GM23338 (cell line): ENCODE data around the gene LEFTY2. TPM values are rescaled to one million over a fixed set of nuclear protein-coding genes. Genes with fewer than 3 reads are reported as not detected.

ENCODE experiments used
- ATAC-seq: fragments of 200-7000 bp; cut with Tn5 transposase; 3 replicates; pipeline ENCODE4 v1.9.1; 2020
- DNase-seq: peaks from one replicate; pipeline ENCODE4 v3.0.0-alpha.2; 2015; ENCODE audit warnings: low spot score
- H2AFZ ChIP-seq: fragments of 200-600 bp; sonication (generic); 2 replicates; pipeline ENCODE4 v1.8.0; 2016; ENCODE audit warnings: antibody characterized with exemption, mild to moderate bottlenecking, moderate library complexity
- H3F3A ChIP-seq: fragments of 200-600 bp; sonication (generic); replicated peaks from 2 replicates; pipeline ENCODE4 v1.8.0; 2017; ENCODE audit warnings: antibody characterized with exemption, mixed run types, low read depth
- H3K27ac ChIP-seq: fragments of 200-600 bp; sonication (generic); 2 replicates; pipeline ENCODE4 v1.6.1; 2016; ENCODE audit warnings: low read depth
- H3K27me3 ChIP-seq: fragments of 200-600 bp; sonication (generic); 2 replicates; pipeline ENCODE4 v1.8.0; 2016; ENCODE audit warnings: mild to moderate bottlenecking, mixed run types, moderate library complexity; ENCODE audit not compliant: insufficient read depth
- H3K36me3 ChIP-seq: fragments of 200-600 bp; sonication (generic); 2 replicates; pipeline ENCODE4 v1.8.0; 2016; ENCODE audit warnings: mild to moderate bottlenecking; ENCODE audit not compliant: insufficient read depth
- H3K4me1 ChIP-seq: fragments of 200-600 bp; sonication (generic); 2 replicates; pipeline ENCODE4 v1.8.0; 2016; ENCODE audit warnings: mild to moderate bottlenecking, moderate library complexity; ENCODE audit not compliant: insufficient read depth
- H3K4me2 ChIP-seq: fragments of 200-600 bp; sonication (generic); 2 replicates; pipeline ENCODE4 v1.7.1; 2017; ENCODE audit warnings: mixed run types
- H3K4me3 ChIP-seq: fragments of 200-600 bp; sonication (generic); 2 replicates; pipeline ENCODE4 v1.6.1; 2016; ENCODE audit warnings: mixed run types
- H3K79me2 ChIP-seq: fragments of 200-600 bp; sonication (generic); replicated peaks from 2 replicates; pipeline ENCODE4 v1.8.0; 2017; ENCODE audit warnings: mild to moderate bottlenecking; ENCODE audit not compliant: insufficient read depth
- H3K9me2 ChIP-seq: fragments of 200-600 bp; sonication (generic); 2 replicates; pipeline ENCODE4 v1.8.0; 2017; ENCODE audit not compliant: insufficient read depth
- H4K20me1 ChIP-seq: fragments of 200-600 bp; sonication (generic); replicated peaks from 2 replicates; pipeline ENCODE4 v1.8.0; 2017; ENCODE audit warnings: mild to moderate bottlenecking; ENCODE audit not compliant: insufficient read depth
- H3K27ac Mint-ChIP-seq: 2 replicates; pipeline ENCODE4 v1.8.0; 2020; ENCODE audit warnings: inconsistent platforms, mild to moderate bottlenecking, moderate library complexity, mixed read lengths
- H3K27me3 Mint-ChIP-seq: 3 replicates; pipeline ENCODE4 v1.8.0; 2022; ENCODE audit warnings: low read depth, mild to moderate bottlenecking, moderate library complexity, mixed read lengths, inconsistent platforms; ENCODE audit not compliant: insufficient read depth, poor library complexity
- H3K36me3 Mint-ChIP-seq: 3 replicates; pipeline ENCODE4 v1.8.0; 2021; ENCODE audit warnings: low read depth, mild to moderate bottlenecking, inconsistent platforms, moderate library complexity, mixed read lengths
- H3K4me1 Mint-ChIP-seq: 3 replicates; pipeline ENCODE4 v1.8.0; 2020; ENCODE audit warnings: mild to moderate bottlenecking, inconsistent platforms, mixed read lengths
- H3K4me3 Mint-ChIP-seq: 3 replicates; pipeline ENCODE4 v1.8.0; 2021; ENCODE audit warnings: moderate library complexity, mild to moderate bottlenecking, inconsistent platforms, mixed read lengths
- H3K9me3 Mint-ChIP-seq: 3 replicates; pipeline ENCODE4 v1.8.0; 2020; ENCODE audit warnings: moderate library complexity, mild to moderate bottlenecking, inconsistent platforms, mixed read lengths
- CREB1 ChIP-seq: fragments of 250-450 bp; sonication (Bioruptor Pico); IDR thresholded peaks from 2 replicates; pipeline ENCODE4 v1.5.0; 2020; ENCODE audit warnings: low read depth, mild to moderate bottlenecking, moderate library complexity
- CTCF ChIP-seq, 2 experiments: fragments of 200-600 bp in 1 of 2; sonication (generic) in 1 of 2; conservative IDR thresholded peaks; 2 replicates each; pipeline versions ENCODE4 v1.5.1 to v1.6.1; 2016 to 2017; ENCODE audit warnings: antibody characterized with exemption in 2 of 2, low read depth in 2 of 2, mild to moderate bottlenecking in 2 of 2, moderate library complexity in 1 of 2
- ETS1 ChIP-seq: IDR thresholded peaks from 2 replicates; pipeline ENCODE4 v1.6.1; 2016; ENCODE audit warnings: antibody characterized with exemption
- EZH2 ChIP-seq: fragments of 200-600 bp; sonication (generic); IDR thresholded peaks from one replicate; pipeline ENCODE4 v1.8.0; 2017; ENCODE audit warnings: antibody characterized with exemption, mild to moderate bottlenecking, low read depth; ENCODE audit not compliant: unreplicated experiment
- EZH2phosphoT487 ChIP-seq: fragments of 200-600 bp; sonication (generic); IDR thresholded peaks from one replicate; pipeline ENCODE4 v1.8.1; 2018; ENCODE audit warnings: antibody characterized with exemption; ENCODE audit not compliant: unreplicated experiment
- JUNB ChIP-seq: IDR thresholded peaks from one replicate; pipeline ENCODE4 v1.6.1; 2016; ENCODE audit warnings: antibody characterized with exemption; ENCODE audit not compliant: unreplicated experiment
- NANOG ChIP-seq: IDR thresholded peaks from 2 replicates; pipeline ENCODE4 v1.6.1; 2016; ENCODE audit warnings: antibody characterized with exemption, borderline replicate concordance
- POLR2AphosphoS5 ChIP-seq: IDR thresholded peaks from 2 replicates; pipeline ENCODE4 v1.6.1; 2016; ENCODE audit warnings: antibody characterized with exemption, low read depth
- REST ChIP-seq: IDR thresholded peaks from one replicate; pipeline ENCODE4 v1.6.1; 2018; ENCODE audit warnings: antibody characterized with exemption; ENCODE audit not compliant: unreplicated experiment
- STAT1 ChIP-seq: IDR thresholded peaks from one replicate; pipeline ENCODE4 v1.6.1; 2016; ENCODE audit warnings: antibody characterized with exemption; ENCODE audit not compliant: unreplicated experiment
- ZNF114 ChIP-seq: fragments of 250-450 bp; sonication (Bioruptor Pico); IDR thresholded peaks from 2 replicates; pipeline ENCODE4 v1.5.0; 2020; ENCODE audit warnings: mild to moderate bottlenecking, moderate library complexity
- ZNF331 ChIP-seq: fragments of 250-450 bp; sonication (Bioruptor Pico); IDR thresholded peaks from 2 replicates; pipeline ENCODE4 v1.5.0; 2020; ENCODE audit warnings: low read depth, mild to moderate bottlenecking, moderate library complexity
- ZNF462 ChIP-seq: fragments of 250-450 bp; sonication (Bioruptor Pico); IDR thresholded peaks from 2 replicates; pipeline ENCODE4 v1.5.0; 2020; ENCODE audit warnings: mild to moderate bottlenecking, moderate library complexity
- polyA plus RNA-seq: library from polyadenylated mRNA; unstranded; fragments of >200 nt; fragmentation: Nextera tagmentation; extraction: Ambion mirVana; gene quantifications from 2 replicates; pipeline ENCODE4 v1.2.1, GENCODE V29; 2016
- total RNA-seq: library from RNA; depleted of rRNA; stranded (reverse); fragments of >200 nt; shearing (Covaris generic); gene quantifications from 2 replicates; pipeline ENCODE4 v1.2.3, GENCODE V29; 2014

The LEFTY2 gene
- total and polyA plus RNA-seq, 2 experiments from 2014 or later, result 8.3 to 12.4 TPM

- Mint-ChIP-seq H3K27me3 (peaks cover 12% of the 10 kb centered on the region), H3K36me3 (no peaks in the 10 kb centered on the region; the same call in 2 of the 3 replicates), H3K4me1 (peaks cover 41% of the 10 kb centered on the region), H3K4me3 (no peak overlapping the region), H3K27ac (no peak overlapping the region), H3K9me3 (no peaks in the 10 kb centered on the region; the same call in 2 of the 3 replicates)
- no peaks in the 10 kb centered on the region for H3K79me2 ChIP-seq
- DNase-seq (no peak), ATAC-seq (no peak)
- no peak overlapping the region for H3K4me3 ChIP-seq
- H3K27ac ChIP-seq, result no peak overlapping the region
- no peaks in the 10 kb centered on the region for H3K36me3 ChIP-seq
- H3K4me1 ChIP-seq, result peaks cover 44% of the 10 kb centered on the region
- H3K27me3 ChIP-seq, result no peaks in the 10 kb centered on the region
- no peaks in the 10 kb centered on the region for H3K9me2 ChIP-seq
- no peak overlapping the region for H2AFZ ChIP-seq
- TF ChIP-seq ZNF462, result no peak
- no peak for TF ChIP-seq STAT1
- TF ChIP-seq EZH2phosphoT487, result no peak
- no peak for TF ChIP-seq CTCF (conservative IDR thresholded peaks at IDR 0.05; ENCODE audit: low read depth in 2 of 2)
- no peak for TF ChIP-seq CREB1 (CRISPR knock-in tag)
- TF ChIP-seq REST, result no peak
- TF ChIP-seq POLR2AphosphoS5, result no peak
- TF ChIP-seq ETS1, result no peak
- TF ChIP-seq JUNB, result no peak
- no peak for TF ChIP-seq ZNF331 (CRISPR knock-in tag)
- no peak for TF ChIP-seq ZNF114
- no peak for TF ChIP-seq EZH2
- TF ChIP-seq NANOG, result no peak
- H3K4me2 ChIP-seq, result no peak overlapping the region
- peaks cover 9% of the 10 kb centered on the region; the same call in 1 of the 2 replicates for H3F3A ChIP-seq
- H4K20me1 ChIP-seq, result no peaks in the 10 kb centered on the region
Observed at GRCh38 chr1:225896494-225896893, 44.5 kb downstream of the LEFTY2 start.
